Measurements from ENCODE around the gene FAM120C. TPM values are rescaled to one million over a fixed set of nuclear protein-coding genes. Genes with fewer than 3 reads are reported as not detected.

Gene FAM120C
- total RNA-seq: 5.4 and 5.9 TPM in 2 replicates

GRCh38 chrX:54182864-54183613 lies at the start of gene FAM120C:
Gene FAM120C, minus strand, starts transcription at chrX:54183254. Its CDS starts 56 bp downstream, at chrX:54183198.

GRCh38 chrX:54044126-54044876 lies 138.8 kb downstream of the FAM120C start, which contains the start of gene PHF8:
Gene PHF8, minus strand, starts transcription at chrX:54044473. Its CDS starts 1,745 bp downstream, at chrX:54042728.

Other genes with a start within 250 kb of the FAM120C start
- 13.4 and 15.7 TPM in 2 replicates for gene PHF8, start 138.8 kb downstream of the FAM120C start, total RNA-seq
- gene WNK3, start 174.8 kb upstream of the FAM120C start, total RNA-seq: 0.44 and 0.87 TPM in 2 replicates